GM18499 (cell line): ENCODE measurements around the gene ALK.

Experiments
- ATAC-seq: cut with Tn5 transposase; IDR thresholded peaks from one replicate; pipeline ENCODE4 v1.9.1; 2021; ENCODE audit warnings: moderate number of reproducible peaks; ENCODE audit not compliant: insufficient read depth, unreplicated experiment

The ALK gene

GRCh38 chr2:29560566-29560965 lies 360.8 kb downstream of the ALK start:
- no peak for ATAC-seq

- no peak for ATAC-seq
Observed at GRCh38 chr2:29560030-29560429, 361.4 kb downstream of the ALK start.

- no peak for ATAC-seq
Observed at GRCh38 chr2:29559578-29559977, 361.8 kb downstream of the ALK start.

- no peak for ATAC-seq
Observed at GRCh38 chr2:29558097-29558496, 363.3 kb downstream of the ALK start.

- ATAC-seq = no peak
Observed at GRCh38 chr2:29557268-29557667, 364.1 kb downstream of the ALK start.

GRCh38 chr2:29549069-29549380 lies 372.4 kb downstream of the ALK start:
- no peak for ATAC-seq

- no peak for ATAC-seq
Observed at GRCh38 chr2:29544917-29545316, 376.5 kb downstream of the ALK start.

GRCh38 chr2:29544031-29544430 lies 377.4 kb downstream of the ALK start:
- no peak for ATAC-seq

- no peak for ATAC-seq
Observed at GRCh38 chr2:29535188-29535587, 386.2 kb downstream of the ALK start.

- ATAC-seq = no peak
Observed at GRCh38 chr2:29532436-29532835, 388.9 kb downstream of the ALK start.

GRCh38 chr2:29531626-29532025 lies 389.8 kb downstream of the ALK start:
- no peak for ATAC-seq

- no peak for ATAC-seq
Observed at GRCh38 chr2:29530281-29530680, 391.1 kb downstream of the ALK start.

- no peak for ATAC-seq
Observed at GRCh38 chr2:29528891-29529520, 392.4 kb downstream of the ALK start.

GRCh38 chr2:29528371-29528770 lies 393.0 kb downstream of the ALK start:
- ATAC-seq = no peak

- no peak for ATAC-seq
Observed at GRCh38 chr2:29527947-29528346, 393.4 kb downstream of the ALK start.

- ATAC-seq = no peak
Observed at GRCh38 chr2:29526587-29527586, 394.5 kb downstream of the ALK start.

GRCh38 chr2:29525921-29526320 lies 395.5 kb downstream of the ALK start:
- no peak for ATAC-seq

- no peak for ATAC-seq
Observed at GRCh38 chr2:29524652-29525051, 396.7 kb downstream of the ALK start.

GRCh38 chr2:29522951-29523669 lies 398.3 kb downstream of the ALK start:
- ATAC-seq = no peak

- ATAC-seq = no peak
Observed at GRCh38 chr2:29520001-29520400, 401.4 kb downstream of the ALK start.

GRCh38 chr2:29519338-29519925 lies 402.0 kb downstream of the ALK start:
- no peak for ATAC-seq
